GM19468 (cell line): Measurements from ENCODE around the gene MYH8.

Source experiments
- ATAC-seq: cut with Tn5 transposase; IDR thresholded peaks from one replicate; pipeline ENCODE4 v1.9.1; 2021; ENCODE audit warnings: mild to moderate bottlenecking, moderate library complexity, moderate number of reproducible peaks; ENCODE audit not compliant: unreplicated experiment; ENCODE audit errors: extremely low read depth

The MYH8 gene

DNA sequence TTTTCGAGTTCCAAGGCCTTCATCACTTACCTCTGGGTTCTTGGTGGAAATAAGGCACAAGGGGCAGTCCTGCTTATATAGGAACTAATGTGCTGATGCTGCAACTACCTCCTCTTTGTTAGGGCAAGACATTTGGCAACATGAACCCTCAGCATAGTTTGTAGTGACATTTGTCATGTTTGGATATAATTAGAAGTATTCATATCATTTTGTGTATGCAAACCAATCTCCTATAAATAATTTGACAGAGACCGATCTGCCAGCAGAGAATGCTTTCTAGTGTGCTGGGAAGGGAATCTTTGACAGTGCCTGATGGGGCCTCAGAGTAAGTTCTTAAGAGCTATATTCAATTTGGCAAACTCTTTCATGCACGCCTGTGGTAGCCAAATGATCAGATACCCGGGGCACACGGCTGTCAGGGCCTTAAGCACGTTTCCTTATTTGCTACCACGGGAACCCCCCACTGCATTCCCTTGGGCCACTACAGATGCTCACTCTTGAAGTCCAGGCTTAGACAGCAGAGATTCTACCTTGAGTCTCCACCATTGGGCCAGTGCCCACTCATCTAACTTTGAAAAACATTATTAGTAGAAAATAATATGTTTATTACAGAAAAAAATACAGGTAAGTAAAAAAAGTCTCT lies at the start of gene MYH8:
Gene MYH8, minus strand, starts transcription at position 51 of the 643 bp plus-strand sequence. CDS start 1,723 bp downstream, outside the sequence.
- ATAC-seq = no peak

DNA sequence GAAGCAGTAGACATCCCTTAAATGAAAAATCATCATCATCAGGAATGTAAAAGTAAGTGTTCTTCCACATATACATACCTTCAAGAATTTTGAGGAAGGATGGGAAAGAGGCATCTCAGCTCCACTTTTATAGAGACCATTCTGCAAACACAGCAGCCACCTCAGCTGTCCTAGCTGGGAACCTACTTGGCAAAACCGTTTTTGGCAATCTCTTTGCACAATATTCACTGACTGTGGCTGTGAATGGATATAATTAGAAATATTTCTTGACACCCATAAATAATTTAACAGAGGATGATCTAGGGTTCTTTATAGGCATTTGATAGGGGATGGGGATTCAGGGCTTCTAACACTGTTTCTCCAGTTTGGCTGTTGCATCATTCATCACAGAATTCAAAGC lies 47.7 kb upstream of the MYH8 start, which contains the start of gene MYH4:
Gene MYH4, minus strand, starts transcription at position 101 of the 400 bp plus-strand sequence. CDS start 2,814 bp downstream, outside the sequence.
- ATAC-seq = no peak

DNA sequence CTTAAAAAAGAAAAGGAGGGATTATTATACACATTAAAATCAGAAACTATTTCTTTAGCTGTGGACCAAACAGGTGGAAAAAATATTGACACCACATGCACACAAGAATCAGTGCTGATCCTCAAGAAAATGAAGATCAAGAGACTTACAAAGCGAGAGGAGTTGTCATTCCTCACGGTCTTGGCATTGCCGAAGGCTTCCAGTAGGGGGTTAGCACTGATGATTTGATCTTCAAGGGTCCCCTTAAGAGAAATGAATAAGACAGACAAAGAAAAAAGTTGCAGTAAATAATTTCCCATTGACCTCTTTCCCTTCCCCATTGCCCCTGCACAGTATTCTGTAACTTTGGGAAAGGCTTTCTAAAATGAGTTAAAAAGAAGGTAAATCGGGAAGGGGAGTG lies 41.7 kb upstream of the MYH8 start:
- no peak for ATAC-seq

DNA sequence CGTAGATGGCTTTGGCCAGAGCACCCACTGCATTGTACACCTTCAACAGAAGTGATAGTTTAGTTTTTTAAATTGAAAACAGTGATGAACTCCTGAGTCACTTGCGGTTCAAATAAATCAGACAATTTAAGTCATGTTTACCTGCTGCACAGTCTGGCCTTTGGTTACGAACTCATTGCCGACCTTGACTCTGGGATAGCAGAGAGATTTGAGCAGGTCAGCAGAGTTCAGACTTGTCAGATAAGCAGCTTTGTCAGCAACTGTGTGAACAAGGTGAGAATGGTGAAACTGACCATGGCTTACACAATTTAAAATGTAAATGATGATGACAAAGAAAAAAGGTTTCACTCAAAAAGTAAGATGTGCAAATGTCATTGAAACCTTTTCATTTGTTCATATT lies 38.3 kb upstream of the MYH8 start:
- ATAC-seq = no peak

DNA sequence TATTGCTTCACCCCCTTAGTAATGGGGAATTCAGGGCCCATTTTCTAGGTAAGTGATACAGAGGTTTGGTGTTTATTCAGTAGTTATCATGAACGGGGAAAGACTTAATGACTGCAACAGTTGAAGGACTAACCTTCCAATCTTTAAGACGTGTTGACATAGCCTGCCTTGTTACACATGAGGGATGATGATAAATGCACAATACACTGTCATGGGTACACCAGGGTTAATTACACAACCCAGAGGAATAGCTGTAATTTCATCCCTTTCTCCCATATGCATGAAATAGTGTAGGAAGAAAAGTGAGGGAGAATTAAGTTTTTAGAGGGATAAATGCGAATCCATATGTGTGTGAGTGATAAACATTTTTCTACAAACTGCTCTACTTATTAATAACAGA lies 37.0 kb upstream of the MYH8 start:
- no peak for ATAC-seq

- ATAC-seq = no peak
Observed at GRCh38 chr17:10457952-10458351, 36.2 kb upstream of the MYH8 start.

GRCh38 chr17:10447026-10447931 lies 25.5 kb upstream of the MYH8 start:
- no peak for ATAC-seq

GRCh38 chr17:10439816-10440215 lies 18.1 kb upstream of the MYH8 start:
- no peak for ATAC-seq

DNA sequence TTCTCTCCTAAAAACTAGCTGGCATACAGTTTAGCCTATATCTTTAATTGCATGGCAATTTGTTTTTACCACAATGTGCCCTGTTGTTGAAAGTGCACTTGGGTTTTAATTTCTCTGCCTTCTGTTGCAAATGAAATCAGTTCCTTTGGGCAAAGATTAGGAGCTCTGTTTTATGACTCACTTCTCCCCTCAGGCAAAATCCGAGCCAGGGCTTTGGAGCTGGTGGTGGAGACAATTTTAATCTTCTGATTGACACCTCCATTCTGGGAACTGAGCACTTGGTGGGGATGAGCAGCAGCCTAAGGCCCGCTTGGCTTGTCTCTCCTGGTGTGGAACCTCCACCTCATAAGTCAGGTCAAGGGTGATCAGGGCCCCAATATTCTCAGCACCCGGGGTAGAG lies 13.3 kb upstream of the MYH8 start:
- ATAC-seq = no peak

DNA sequence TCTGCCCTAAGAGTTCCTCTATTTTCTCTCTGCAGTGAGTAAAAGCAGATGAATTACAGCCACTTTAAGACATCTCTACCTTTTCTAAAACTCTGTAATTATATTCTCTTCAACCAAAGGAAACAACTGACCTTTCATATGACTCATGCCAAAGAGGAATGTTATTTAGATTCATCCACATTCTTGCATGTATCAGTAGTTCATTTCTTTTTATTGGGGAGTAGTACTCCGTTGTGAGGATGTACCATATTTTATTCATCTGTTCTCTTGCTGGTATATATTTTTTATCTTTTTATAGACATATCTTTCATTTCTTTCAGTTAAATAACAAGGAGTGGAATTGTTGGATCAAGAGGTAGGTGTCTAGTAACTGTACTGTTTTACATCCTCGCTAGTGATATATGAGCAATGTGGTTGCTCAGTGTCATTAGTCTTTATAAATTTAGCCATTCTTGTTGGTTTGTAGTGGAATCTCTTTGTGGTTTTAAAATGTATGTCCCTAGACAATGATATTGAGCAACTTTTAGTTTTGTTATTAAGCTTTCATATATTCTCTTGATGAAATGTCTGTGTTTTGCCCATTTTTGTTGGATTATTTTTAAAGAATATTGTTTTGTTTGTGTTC lies 7.8 kb upstream of the MYH8 start:
- no peak for ATAC-seq

DNA sequence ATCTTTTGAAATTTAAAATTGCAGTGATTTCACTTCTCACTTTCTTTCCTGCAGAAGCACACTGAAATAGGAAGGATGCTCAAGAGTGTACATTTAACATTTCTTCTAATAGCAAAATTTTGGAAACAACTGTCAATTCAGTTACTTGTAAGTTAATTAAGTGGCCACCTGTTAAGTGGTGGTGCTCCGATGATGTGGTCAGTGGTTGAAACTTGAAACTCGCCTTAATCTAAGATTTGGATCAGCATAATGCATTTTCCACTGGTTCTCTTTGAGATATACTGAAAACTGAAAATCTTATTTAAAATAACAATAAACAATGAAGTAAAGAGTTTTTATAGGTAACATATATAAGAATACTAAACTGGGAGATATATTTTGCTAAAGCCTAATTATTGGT lies 7.0 kb upstream of the MYH8 start:
- no peak for ATAC-seq

DNA sequence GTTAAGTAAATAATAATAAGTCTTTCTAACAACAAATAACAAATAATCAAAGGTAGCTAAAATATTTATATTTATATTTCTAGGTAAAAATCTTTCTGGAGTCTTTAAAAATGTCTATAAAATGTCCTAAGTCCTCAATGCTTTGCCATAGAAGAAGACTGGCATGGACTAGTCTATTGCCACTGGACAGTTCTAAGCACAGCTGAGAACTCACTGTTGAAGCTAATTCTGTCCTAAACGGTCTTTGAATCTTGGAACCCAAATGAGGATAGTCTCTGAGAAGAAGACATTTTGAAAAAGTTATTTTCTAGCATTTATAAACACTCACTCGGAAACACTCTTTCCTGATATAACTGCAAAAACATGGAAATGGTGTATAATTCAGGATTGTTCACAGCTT lies 539 bp downstream of the MYH8 start:
- ATAC-seq = no peak

GRCh38 chr17:10420811-10421210 lies 939 bp downstream of the MYH8 start:
- no peak for ATAC-seq

GRCh38 chr17:10417431-10417830 lies 4.3 kb downstream of the MYH8 start:
- no peak for ATAC-seq

GRCh38 chr17:10415161-10415560 lies 6.6 kb downstream of the MYH8 start:
- no peak for ATAC-seq

GRCh38 chr17:10403589-10403988 lies 18.2 kb downstream of the MYH8 start:
- no peak for ATAC-seq

DNA sequence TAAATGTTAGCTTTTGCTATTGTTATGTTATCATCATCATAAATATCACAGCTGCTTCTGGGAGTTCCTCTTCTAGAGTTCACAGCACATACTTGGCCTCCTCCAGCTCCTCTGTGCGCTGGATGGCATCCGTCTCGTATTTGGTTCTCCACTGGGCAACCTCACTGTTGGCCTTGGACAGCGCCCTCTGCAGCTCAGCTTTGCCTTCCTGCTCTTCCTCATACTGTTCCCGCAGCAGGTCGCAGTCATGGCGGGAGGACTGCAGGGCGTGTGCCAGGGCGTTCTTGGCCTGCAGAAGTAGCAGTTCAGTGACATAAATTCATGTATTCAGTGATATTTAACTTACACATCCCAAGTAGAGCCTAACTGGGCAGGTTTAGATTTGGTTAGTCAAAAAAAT lies 23.4 kb downstream of the MYH8 start:
- ATAC-seq = no peak

GRCh38 chr17:10396524-10397163 lies 25.1 kb downstream of the MYH8 start:
- ATAC-seq = no peak

DNA sequence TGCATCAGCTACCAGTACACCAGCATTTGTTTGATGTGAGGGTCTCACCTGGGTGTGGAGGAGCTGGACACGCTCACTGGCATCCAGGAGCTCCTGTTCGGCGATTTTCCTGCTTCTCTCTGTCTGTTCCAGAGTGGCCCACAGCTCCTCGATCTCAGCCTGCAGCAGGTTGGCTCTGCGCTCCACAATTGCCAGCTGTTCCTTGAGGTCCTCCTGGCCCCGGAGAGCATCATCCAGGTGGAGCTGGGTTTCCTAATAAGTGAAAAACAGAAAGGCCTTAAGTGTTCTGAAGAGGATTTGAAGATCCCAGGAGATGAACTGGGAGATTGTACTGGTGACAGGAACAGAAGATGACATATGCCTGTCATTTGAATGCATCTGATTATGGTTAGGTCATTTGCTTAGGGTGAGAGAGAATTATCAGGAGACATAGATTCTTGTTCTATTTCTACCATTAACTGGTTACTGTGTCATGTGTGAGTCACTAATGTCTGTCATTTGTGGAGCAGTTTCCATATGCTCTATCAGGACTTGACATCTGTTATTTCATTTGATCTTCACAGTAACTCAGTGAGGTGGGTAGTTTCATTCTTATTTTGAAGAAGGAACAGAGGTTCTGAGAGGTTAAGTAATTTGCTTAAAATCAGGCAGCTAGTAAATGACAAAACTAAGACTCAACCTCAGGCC lies 27.4 kb downstream of the MYH8 start:
- no peak for ATAC-seq

DNA sequence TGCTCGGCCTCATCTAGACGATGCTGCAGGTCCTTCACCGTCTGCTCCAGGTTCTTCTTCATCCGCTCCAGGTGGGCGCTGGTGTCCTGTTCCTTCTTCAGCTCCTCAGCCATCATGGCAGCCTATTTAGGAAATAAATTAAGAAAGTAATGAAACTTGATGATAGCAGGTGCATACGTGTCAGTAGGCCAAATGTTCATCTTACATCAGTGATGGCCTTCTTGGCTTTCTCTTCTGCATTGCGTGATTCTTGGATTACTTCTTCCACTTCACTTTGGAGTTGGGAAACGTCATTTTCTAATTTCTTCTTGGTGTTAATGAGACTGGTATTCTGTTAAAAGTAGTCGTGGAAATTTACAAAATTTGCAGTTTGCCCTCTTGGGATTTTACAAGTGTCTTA lies 28.9 kb downstream of the MYH8 start:
- ATAC-seq = no peak
